LNCAP (cell line): ENCODE measurements around the gene RAMACL.

Experiments
- TF ChIP-seq, protein P1 (sequence below): fragments of 450-650 bp; IDR thresholded peaks from 2 replicates; pipeline ENCODE4 v1.5.1; 2017; ENCODE audit warnings: mild to moderate bottlenecking

Gene RAMACL

GRCh38 chr6:166598441-166599138, 12.1 kb upstream of the RAMACL start:
- TF ChIP-seq, protein P1, sequence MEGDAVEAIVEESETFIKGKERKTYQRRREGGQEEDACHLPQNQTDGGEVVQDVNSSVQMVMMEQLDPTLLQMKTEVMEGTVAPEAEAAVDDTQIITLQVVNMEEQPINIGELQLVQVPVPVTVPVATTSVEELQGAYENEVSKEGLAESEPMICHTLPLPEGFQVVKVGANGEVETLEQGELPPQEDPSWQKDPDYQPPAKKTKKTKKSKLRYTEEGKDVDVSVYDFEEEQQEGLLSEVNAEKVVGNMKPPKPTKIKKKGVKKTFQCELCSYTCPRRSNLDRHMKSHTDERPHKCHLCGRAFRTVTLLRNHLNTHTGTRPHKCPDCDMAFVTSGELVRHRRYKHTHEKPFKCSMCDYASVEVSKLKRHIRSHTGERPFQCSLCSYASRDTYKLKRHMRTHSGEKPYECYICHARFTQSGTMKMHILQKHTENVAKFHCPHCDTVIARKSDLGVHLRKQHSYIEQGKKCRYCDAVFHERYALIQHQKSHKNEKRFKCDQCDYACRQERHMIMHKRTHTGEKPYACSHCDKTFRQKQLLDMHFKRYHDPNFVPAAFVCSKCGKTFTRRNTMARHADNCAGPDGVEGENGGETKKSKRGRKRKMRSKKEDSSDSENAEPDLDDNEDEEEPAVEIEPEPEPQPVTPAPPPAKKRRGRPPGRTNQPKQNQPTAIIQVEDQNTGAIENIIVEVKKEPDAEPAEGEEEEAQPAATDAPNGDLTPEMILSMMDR, result no peak

GRCh38 chr6:166597711-166598440, 11.4 kb upstream of the RAMACL start:
- TF ChIP-seq, protein P1, result no peak

GRCh38 chr6:166596776-166597507, 10.5 kb upstream of the RAMACL start:
- TF ChIP-seq, protein P1, result no peak

GRCh38 chr6:166595949-166596348, 9.5 kb upstream of the RAMACL start:
- TF ChIP-seq, protein P1, result no peak

- TF ChIP-seq, protein P1, result no peak
Observed at GRCh38 chr6:166595061-166595780, 8.7 kb upstream of the RAMACL start.

DNA sequence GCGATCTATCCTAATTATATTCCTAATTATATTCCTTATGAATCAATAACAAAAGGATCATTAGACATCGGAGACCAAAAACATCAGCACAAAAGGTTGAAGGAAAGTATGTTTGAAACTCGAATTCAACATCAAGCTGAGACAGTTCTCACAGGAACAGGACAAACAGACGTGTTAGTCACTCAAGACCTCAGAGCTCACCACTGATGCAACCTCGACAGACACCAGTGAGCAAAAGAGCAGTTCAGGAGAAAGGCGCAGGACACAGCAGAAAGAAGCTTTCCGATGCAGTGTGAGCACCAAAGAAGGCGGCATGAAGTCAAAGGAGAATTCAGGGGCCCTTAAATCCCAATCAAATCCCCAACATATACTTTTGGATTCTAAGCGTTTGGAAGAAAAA, 6.3 kb upstream of the RAMACL start:
- TF ChIP-seq, protein P1, result no peak

- TF ChIP-seq, protein P1, result no peak
Observed at GRCh38 chr6:166591961-166592520, 5.6 kb upstream of the RAMACL start.
